Cardiac septum (tissue), 1 donor: ENCODE results near the gene WDR45B. TPM values are rescaled to one million over a fixed set of nuclear protein-coding genes. Genes with fewer than 3 reads are reported as not detected.

Source experiments
- DNase-seq: peaks from one replicate; pipeline ENCODE4 v3.0.0-alpha.2; 2020; ENCODE audit warnings: low spot score
- intact Hi-C: fragments of 100-400 bp; cut with DNase I; formaldehyde crosslinking; loops from one replicate; pipeline ENCODE4 v1.14.0; 2022
- total RNA-seq: library from RNA; stranded (reverse); fragmentation: NEBNext Ultra II Directional; extraction: Animal tissue kit (Norgen Biotek cat#: 25700); gene quantifications from one replicate; pipeline ENCODE4 v1.2.1, GENCODE V29; 2021
- donor health status: DM: no; HTN: no; CAD: no.

WDR45B gene
- total RNA-seq, 1 donor from 2014 or later, result 45.4 TPM

DNA sequence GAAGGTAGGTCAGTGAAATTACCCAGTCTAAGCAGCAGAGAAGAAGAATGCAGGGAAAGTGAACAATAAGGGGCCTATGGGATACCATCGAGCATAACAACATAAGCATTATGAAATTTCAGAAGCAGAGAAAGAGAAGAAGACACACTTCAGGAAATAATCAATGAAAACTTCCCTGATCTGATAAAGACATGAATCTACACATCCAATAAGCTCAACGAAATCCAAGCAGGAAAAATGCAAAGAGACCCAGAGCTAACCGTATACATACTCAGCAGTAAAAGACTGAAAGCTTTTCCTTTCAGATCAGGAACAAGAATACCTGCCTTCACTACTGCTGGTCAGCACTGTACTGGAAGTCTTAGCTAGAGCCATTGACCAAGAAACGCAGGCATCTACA, 38.6 kb downstream of the WDR45B start:
- intact Hi-C loops, result no loop called here
- DNase-seq, result no peak

DNA sequence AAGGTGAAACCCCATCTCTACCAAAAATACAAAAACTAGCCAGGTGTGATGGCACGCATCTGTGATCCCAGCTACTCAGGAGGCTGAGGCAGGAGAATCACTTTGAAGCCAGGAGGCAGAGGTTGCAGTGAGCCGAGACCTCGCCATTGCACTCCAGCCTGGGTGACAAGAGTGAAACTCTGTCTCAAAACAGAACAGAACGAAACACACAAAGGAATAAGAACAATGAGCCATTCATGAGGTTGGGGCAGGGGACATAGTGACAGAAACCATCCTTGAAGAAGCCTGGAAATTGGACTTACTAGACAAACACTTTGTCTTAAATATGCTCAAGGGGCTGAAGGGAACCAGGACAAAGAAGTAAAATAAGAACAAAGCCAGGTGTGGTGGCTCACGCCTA, 39.4 kb downstream of the WDR45B start:
- no peak for DNase-seq
- intact Hi-C loops, result no loop called here

DNA sequence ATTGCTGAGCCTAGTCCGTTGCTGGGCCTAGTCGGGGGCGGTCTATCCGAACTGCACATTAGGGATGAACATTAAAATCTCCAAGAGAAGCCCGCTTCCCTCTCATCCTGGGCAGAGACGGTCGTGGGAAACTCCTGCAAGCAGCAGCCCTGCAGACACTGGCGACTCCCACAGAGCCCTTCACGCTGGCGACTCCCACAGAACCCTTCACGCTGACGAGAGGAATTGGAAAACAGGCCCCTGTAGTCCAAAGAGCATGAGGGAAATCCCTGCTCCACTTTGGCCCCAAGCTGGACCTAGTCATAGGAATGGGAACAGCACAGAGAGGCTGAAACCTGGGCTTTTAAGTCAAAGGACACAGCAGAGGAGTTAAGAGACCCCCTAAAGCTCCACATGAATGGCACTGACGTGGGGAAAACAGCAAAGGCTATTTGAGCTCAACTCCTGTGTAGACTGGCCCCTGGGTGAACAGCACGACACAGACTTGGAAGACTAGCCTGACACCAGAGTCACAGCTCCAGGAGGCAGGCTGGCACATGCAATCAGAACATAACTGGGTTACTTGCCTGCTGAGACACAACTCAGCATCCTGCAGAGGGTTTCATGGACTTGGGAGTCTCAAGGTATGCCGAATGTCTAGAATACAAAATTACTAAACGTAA, 42.2 kb downstream of the WDR45B start:
- intact Hi-C loops, result no loop called here
- no peak for DNase-seq

DNA sequence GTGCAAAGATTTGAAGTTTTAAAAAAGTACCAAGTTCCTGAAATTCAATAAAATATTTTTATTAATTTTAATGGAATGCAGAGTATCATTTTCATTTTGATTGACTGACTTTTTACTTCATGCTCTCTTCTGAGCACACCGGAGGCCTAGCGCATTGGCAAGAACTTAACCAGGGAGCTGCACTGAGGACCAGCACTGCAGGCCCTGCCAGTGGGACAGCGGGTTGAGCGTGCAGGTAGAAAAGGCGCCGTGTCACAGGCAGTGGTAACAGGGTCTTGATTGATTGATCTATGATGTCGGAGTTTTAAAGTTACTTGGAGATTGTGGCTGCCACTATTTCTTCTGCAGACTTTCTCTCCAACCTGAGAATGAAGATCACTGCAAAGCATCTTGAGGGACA, 43.7 kb downstream of the WDR45B start:
- no peak for DNase-seq
- intact Hi-C loops, result no loop called here

DNA sequence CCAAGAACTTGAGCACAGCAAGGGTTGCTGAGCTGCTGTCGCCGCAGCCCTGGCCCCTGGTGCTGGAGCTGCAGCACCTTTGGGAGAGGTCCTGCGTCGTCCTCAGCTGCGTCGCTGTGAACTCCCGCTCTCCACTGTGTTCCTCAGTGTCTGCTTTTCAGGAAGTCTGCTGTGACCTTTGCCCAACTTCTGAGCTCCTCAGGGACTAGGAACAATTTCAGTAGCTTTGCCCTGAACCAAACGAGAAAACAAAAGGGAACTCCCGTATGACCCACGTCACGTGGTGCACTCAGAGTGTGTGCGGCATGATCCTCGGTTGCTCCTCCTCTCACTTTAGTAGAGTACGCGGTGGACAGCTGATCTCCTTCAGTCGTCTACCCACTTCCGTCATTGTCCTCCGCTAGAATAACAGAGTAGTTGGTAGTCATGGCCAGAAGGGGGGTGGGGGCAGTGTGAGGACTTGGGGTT, 44.2 kb downstream of the WDR45B start:
- intact Hi-C loops, result no loop called here
- DNase-seq, result peak; percentile 87

DNA sequence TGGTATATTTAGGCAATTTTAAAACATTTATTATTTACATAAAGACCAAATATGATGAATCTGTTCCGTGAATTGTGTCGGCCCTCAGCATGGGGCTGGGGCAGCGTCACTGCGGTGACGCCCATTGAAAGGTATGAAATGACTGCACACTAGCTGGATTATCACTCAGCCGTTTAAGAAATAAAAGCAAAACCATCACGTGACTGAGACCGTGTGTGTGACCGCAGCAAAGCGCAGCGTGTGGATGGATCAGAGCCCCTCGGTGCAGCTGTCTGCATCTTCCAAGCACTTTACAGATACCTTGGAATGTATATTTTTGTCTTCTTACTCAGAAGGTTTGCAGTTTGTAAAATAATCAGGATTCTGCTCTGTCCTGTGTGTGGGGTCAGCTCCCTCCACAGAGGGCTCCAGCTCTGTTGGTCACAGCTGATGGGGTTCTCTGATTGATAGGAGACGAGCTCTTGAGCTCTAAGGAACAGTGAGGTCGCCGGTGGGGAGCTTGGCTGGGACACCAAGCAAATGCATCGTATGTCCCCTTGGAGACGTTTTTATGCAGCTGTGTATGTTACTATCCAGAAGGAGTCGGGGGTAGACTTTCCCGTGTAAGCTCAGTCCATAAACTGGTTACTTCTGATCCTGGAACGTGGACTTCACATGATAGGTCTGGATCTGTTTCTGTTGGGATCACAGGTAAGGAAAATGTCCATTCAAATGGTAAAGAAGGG, 45.1 kb downstream of the WDR45B start:
- no peak for DNase-seq

DNA sequence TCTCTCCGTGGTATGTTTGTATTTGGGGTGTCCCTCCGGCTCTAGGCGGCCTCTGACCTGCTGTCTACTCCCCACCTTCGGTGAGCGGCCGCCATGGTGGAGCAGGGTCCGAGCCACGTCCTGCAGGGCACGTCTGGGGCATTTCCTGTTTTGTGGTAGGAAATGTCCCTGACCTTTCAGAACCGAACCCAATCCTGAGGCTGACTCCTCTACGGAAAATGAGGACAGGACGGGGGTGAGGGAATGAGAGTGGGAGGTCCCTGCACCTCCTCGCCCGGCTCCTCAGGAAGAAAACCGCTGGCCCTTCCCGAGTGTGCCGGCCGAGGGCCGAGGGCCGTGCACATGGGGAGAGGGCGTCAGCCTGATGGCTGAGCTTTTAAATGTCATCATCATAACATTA, 45.8 kb downstream of the WDR45B start:
- intact Hi-C loops, result no loop called here
- DNase-seq, result no peak

More for the DNA sequence above, 45.1 kb downstream of the WDR45B start:
- intact Hi-C loops, result no loop called here

DNA sequence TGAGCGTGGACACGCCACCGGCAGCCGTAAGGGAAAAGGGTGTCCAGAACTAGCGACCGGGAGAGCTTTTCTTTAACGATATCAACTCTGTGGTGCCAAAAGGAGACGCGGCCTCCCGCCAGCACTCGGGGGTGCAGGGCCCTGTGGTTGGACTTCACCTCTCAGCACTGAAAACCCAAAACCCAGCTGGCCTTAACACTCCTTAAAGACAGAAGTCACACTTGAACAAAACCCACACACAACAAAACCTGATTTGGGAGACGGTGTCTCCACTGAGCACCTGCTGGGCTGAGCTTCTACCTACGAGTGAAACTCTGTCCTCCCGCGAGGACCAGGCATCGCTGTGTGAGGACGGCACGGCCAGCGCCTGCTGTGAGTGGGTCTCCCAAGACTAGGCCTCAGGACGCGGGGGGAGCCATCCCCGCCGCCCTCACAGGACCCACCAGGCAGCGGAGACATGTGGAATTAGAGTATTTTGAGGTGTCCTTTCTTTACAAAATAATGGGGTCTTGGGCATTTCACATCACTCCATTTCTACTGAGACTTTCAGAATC, 46.7 kb downstream of the WDR45B start:
- intact Hi-C loops, result no loop called here
- DNase-seq, result no peak

DNA sequence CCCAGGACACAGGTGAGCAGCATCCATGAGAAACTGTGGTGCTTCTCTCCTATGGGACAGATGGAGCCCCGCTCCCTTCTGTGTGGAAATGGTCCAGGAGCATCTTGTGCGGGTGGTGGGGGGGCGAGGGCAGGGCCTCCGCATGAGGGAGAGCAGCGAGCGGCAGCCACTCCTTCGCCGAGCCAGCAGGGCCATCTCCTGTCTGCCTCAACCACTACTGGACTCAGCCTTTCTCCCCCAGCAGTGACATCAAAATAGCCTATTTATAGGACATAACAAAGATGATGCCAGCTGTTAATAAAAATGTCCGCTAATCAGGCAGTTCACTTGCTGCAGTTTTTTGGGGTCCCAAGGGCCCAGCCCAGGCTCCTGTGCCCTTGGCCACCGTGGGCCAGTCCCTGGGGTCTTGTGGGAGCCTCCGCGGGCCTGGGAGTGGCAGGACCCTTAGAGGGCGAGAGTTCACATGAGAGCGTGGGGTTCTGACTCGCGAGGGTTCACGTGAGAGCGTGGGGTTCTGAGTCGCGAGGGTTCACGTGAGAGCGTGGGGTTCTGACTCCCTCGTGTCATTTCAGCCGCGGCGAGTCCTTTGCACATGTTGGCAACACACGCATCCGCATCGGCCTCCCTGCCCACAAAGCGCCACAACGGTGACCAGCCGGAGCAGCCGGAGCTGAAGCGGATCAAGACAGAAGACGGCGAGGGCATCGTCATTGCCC, 47.4 kb downstream of the WDR45B start:
- no peak for DNase-seq
- intact Hi-C loops, result no loop called here

DNA sequence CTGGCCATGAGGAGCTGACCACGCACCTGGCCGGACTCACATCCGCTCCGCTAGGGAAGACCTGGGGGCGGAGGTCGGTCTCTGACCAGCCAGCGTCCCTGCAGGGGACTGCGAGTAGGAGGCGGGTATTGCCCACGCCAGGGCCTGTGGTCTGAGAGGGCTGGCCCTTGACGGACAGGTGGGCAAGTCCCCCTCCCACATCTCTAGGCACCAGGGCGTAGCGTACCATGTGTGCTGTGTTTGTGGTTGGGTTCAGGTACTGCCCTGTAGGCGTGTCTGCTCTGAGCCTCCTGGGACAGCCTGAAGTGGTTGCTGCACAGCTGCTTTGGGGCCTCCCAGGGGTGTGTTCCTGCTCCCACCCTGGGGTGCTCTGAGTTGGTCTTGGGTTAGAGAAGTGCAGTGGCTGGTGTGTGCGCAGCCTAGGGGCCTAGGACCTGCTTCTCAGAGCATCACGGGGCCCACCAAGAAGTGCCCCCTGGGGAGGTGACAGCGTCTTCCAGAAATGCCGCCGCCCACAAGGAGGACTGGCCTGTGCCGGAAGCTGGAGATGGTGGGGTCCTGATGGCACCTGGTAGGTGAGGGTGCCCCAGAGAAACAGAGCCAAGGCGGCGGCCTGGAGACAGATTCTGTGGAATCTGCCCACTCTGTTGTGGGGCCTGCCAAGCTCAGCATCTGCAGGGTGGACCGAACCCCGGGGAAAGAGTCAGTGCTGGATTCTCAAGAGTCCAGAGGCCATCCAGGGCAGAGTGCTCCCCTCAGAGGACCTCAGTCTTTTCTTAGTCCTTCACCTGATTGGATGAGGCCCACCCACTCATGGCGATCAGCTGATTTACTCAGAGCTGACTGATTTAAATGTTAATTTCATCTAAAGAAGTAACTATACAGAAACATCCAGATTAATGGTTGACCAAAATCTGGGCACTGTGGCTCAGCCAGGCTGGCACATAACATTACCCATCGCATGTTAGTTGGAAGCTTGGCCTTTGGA, 48.3 kb downstream of the WDR45B start:
- DNase-seq, result no peak
- intact Hi-C loops, result no loop called here

DNA sequence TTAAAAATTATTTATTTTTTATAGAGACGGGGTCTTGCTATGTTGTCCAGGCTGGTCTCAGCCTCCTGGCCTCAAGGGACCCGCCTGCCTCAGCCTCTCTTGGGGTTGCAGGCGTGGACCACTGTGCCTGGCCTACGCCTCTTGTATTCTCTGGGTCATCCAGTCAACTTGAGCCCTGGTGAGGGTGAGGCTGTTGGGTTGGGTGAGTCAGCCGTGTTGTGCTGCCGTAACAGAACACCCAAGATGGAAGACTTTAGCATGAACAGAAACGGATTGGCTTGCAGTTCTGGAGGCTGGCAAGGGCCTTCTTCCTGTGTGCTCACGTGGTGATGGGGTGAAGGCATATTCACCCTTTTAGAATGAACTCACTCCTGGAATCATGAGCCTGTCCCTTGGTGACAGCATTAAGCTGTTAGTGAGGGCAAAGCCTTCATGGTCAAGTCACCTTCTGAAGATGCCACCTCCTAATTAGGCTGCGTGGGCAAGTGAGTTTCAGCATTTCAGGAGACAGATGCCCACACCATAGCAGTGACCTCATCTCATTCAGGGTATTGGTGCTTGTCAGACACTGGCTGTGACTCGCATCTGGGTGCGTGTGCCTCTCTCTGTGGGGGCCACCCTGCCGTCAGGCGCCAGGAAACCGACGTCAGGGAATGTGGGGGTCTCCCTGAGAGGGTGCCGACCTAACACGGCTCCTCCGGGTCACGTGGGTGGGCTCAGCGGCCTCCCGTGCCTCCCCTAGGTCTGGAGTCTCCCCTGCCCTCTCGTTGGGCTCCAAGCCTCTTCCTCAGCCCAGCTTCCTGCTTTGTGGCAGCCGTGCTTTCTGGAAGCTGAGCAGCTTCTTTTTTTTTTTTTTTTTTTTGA, 49.8 kb downstream of the WDR45B start:
- DNase-seq, result no peak
- intact Hi-C loops, result no loop called here

DNA sequence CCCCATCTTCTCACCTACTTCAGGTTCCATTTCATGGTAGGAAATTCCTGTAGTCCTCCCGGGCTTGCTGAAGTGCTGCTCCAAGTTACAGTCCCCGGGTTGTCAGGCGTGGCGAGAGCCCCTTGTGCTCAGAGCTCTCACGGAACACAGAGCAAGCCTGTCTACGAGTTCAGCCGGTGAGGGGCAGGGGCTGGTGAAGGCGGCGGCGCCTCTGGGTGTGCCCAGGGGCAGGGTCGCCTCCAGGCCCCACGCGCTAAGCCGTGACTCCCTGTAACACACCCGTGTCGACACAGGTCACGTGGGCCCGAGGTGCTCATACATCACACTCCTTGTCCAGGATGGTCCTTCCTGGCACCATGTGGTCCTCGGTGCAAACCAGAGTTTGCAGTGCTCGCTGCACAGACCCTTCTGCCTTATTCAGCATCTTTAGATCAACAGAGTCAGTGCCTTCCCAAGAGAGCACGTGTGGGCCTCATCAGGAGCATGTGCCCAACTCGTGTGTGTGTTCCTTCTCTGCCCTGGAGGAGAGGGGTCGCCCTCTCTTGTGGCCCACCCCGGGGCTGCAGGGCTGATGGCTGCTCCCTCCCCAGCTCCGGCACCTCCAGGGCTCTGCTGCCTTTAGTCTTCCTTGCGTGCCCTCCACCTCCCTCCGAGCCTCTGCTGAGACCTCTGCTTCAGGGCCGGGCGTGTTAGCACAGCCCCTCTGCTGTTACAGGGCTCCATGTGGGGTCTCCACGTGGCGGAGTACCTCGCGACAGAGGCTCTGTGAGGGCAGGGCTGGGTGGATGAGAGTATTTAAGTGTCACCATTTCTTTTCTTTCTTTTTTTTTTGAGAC, 51.2 kb downstream of the WDR45B start:
- DNase-seq, result no peak
- intact Hi-C loops, result no loop called here

DNA sequence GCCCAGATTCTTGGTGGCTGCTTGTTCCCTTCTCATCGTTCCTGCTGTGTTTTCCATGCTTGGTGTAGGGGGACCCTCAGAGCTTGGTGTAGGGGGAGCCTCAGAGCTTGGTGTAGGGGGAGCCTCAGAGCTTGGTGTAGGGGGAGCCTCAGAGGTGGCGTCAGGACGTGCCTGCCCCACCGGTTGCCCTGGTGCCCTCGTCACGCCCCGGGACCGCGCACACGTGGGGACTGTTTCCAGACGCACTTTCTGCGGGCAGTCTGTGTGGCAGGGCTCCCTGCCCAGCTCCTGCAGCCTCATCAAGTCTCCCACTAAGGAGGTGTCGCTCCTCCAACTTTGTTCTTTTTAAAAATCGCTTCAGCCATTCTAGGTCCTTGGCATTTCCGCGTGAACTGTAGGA, 51.9 kb downstream of the WDR45B start:
- intact Hi-C loops, result no loop called here
- no peak for DNase-seq

DNA sequence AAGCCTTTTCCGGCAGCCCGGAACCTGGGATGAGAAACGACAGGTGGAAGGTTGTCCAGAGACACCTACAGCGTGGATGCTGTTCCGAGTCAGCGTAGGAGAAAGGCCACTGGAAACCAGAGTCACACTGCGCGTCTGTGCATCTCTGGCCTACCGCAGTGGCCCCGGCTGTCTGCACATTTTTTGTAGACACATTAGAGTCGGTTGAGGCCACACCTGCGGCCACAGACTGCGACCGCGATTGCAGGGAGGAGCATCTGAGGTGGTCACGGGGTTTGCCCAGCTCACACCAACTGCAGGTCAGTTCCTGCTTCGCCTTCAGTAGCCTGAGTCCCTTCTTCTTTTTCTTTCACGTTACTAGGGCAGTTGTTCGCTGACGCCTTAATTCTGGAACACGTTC, 52.4 kb downstream of the WDR45B start:
- intact Hi-C loops, result no loop called here
- DNase-seq, result no peak

DNA sequence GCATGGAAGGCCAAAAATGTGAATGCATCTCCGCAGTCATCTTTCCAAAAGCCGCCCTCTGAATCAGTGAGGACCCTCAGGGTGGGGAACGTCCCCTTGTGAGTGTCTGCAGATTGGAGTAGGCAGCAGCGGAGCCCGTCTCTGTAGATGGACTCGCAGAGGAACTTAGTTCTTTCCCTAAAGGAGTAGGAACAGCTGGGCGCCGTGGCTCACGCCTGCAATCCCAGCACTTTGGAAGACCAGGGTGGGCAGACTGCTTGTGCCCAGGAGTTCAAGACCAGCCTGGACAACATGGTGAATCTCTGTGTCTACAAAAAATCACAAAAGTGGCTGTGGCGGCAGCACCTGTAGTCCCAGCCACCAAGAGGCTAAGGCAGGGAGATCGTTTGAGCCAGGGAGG, 53.7 kb downstream of the WDR45B start:
- no peak for DNase-seq
- intact Hi-C loops, result loop anchor here (5.0 kb wide), 2 partner anchors 53 to 257 kb away; partner anchors contain the start of gene WDR45B

DNA sequence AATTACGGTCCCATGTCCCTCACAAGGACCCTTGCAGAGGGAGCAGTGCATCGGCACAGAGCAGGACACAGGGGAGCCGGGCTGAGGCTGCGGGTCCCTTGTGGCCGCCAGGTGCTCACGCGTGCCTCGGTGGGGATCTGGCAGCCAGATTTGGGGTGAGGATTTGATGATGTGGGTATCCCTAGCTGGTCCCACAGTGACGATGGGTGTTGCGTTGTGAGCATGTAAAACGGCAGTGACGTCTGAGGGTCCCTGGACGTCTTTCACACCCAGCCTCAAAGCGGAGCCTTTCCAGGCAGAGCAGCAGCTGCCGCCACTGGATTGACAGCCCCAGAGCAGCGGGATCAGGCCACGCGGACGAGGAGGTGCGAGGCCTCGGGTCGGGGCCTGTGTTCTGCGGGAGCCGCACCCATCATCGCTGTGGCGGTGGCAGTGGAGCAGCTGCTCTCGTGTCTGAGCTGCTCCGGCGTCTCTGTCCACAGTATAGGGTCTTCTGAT, 54.6 kb downstream of the WDR45B start:
- intact Hi-C loops, result loop anchor here (5.0 kb wide), 2 partner anchors 54 to 256 kb away; partner anchors contain the start of gene WDR45B
- no peak for DNase-seq
